HepG2 (cell line): ENCODE measurements around the gene RIPPLY2. TPM values are rescaled to one million over a fixed set of nuclear protein-coding genes. Genes with fewer than 3 reads are reported as not detected.

Experiments
- ARNT2 ChIP-seq: sonication (generic); formaldehyde crosslinking; IDR thresholded peaks from 2 replicates; pipeline ENCODE4 v1.8.0; 2022; ENCODE audit warnings: mild to moderate bottlenecking, low read depth, missing genetic modification reagents, moderate library complexity
- CAMTA2 ChIP-seq: sonication (generic); formaldehyde crosslinking; IDR thresholded peaks from 2 replicates; pipeline ENCODE4 v1.4.0; 2020; ENCODE audit warnings: mild to moderate bottlenecking, missing genetic modification reagents, borderline replicate concordance
- CHD2 ChIP-seq: IDR thresholded peaks from 2 replicates; pipeline ENCODE4 v1.6.1; 2011; ENCODE audit warnings: low read depth, low read length, improper control_type of control experiment
- GTF2F1 ChIP-seq: fragments of 150-350 bp; IDR thresholded peaks from 2 replicates; pipeline ENCODE4 v1.6.1; 2014; ENCODE audit warnings: low read length
- NR3C1 ChIP-seq: sonication (generic); formaldehyde crosslinking; IDR thresholded peaks from 2 replicates; pipeline ENCODE4 v1.4.0; 2020; ENCODE audit warnings: missing genetic modification reagents
- ONECUT2 ChIP-seq: sonication (generic); formaldehyde crosslinking; IDR thresholded peaks from 2 replicates; pipeline ENCODE4 v1.4.0; 2020; ENCODE audit warnings: missing genetic modification reagents
- RELA ChIP-seq: sonication (generic); formaldehyde crosslinking; IDR thresholded peaks from 2 replicates; pipeline ENCODE4 v1.4.0; 2020; ENCODE audit warnings: missing genetic modification reagents
- RORA ChIP-seq: sonication (generic); formaldehyde crosslinking; IDR thresholded peaks from 2 replicates; pipeline ENCODE4 v1.5.0; 2020; ENCODE audit warnings: mild to moderate bottlenecking, missing genetic modification reagents, moderate library complexity
- SCMH1 ChIP-seq: sonication (generic); formaldehyde crosslinking; IDR thresholded peaks from 2 replicates; pipeline ENCODE4 v1.9.0; 2021; ENCODE audit warnings: missing genetic modification reagents, mild to moderate bottlenecking, borderline replicate concordance
- SUZ12 ChIP-seq: fragments of 150-350 bp; IDR thresholded peaks from 2 replicates; pipeline ENCODE4 v1.6.1; 2014; ENCODE audit warnings: low read depth, low read length
- ZNF496 ChIP-seq: sonication (generic); formaldehyde crosslinking; IDR thresholded peaks from 2 replicates; pipeline ENCODE4 v1.8.1; 2023; ENCODE audit warnings: mild to moderate bottlenecking, moderate library complexity, missing genetic modification reagents; ENCODE audit not compliant: insufficient replicate concordance
- ZNF605 ChIP-seq: sonication (generic); formaldehyde crosslinking; IDR thresholded peaks from 2 replicates; pipeline ENCODE4 v1.8.0; 2022; ENCODE audit warnings: mild to moderate bottlenecking, missing genetic modification reagents
- ZNF678 ChIP-seq: sonication (generic); formaldehyde crosslinking; IDR thresholded peaks from 2 replicates; pipeline ENCODE4 v1.4.0; 2020; ENCODE audit warnings: mild to moderate bottlenecking, missing genetic modification reagents
- ZNF839 ChIP-seq: sonication (generic); formaldehyde crosslinking; IDR thresholded peaks from 2 replicates; pipeline ENCODE4 v1.4.0; 2020; ENCODE audit warnings: missing genetic modification reagents, mild to moderate bottlenecking, borderline replicate concordance
- ZSCAN9 ChIP-seq: IDR thresholded peaks from 2 replicates; pipeline ENCODE4 v1.6.1; 2016; ENCODE audit warnings: borderline replicate concordance
- polyA plus RNA-seq, 8 experiments: library from polyadenylated mRNA; depleted of rRNA in 3 of 8; stranded (reverse) in 7 of 8; unstranded in 1 of 8; fragments of >200 nt; fragmentation: Illumina TruSeq in 4 of 8; extraction: Trizol in 4 of 8; gene quantifications; 2 replicates each; pipeline versions ENCODE4 v1.2.1 to v1.2.3, GENCODE V29; 2011 to 2016; ENCODE audit warnings: low read depth in 4 of 8, missing spikeins in 1 of 8, mixed read lengths in 1 of 8; ENCODE audit not compliant: insufficient read depth in 1 of 8
- total RNA-seq, 5 experiments: library from RNA; depleted of rRNA; stranded (reverse); fragments of >200 nt; fragmentation: Illumina TruSeq; extraction: Trizol; gene quantifications; 2 replicates each; pipeline ENCODE4 v1.2.3, GENCODE V29; 2016; ENCODE audit warnings: low read depth in 1 of 5
- TF ChIP-seq, protein P1 (sequence below): sonication (generic); formaldehyde crosslinking; IDR thresholded peaks from 2 replicates; pipeline ENCODE4 v1.8.0; 2022; ENCODE audit warnings: low read depth, missing genetic modification reagents
- TF ChIP-seq, protein P2 (sequence below): sonication (generic); IDR thresholded peaks from 2 replicates; pipeline ENCODE4 v1.6.1; 2016; ENCODE audit warnings: low read depth, borderline replicate concordance
- TF ChIP-seq, protein P3 (sequence below): sonication (generic); formaldehyde crosslinking; IDR thresholded peaks from 2 replicates; pipeline ENCODE4 v1.9.0; 2022; ENCODE audit warnings: missing genetic modification reagents, mild to moderate bottlenecking, borderline replicate concordance
- TF ChIP-seq, protein P4 (sequence below): sonication (generic); formaldehyde crosslinking; IDR thresholded peaks from 2 replicates; pipeline ENCODE4 v1.4.0; 2020; ENCODE audit warnings: mild to moderate bottlenecking, missing genetic modification reagents
- TF ChIP-seq, protein P5 (sequence below): sonication (generic); formaldehyde crosslinking; conservative IDR thresholded peaks from 2 replicates; pipeline ENCODE4 v1.4.0; 2020; ENCODE audit warnings: missing genetic modification reagents

The RIPPLY2 gene
- total and polyA plus RNA-seq, 2 of the 13 experiments (the other 11 are each of a cell fraction or from before 2014, with no cell fraction given): not detected

DNA sequence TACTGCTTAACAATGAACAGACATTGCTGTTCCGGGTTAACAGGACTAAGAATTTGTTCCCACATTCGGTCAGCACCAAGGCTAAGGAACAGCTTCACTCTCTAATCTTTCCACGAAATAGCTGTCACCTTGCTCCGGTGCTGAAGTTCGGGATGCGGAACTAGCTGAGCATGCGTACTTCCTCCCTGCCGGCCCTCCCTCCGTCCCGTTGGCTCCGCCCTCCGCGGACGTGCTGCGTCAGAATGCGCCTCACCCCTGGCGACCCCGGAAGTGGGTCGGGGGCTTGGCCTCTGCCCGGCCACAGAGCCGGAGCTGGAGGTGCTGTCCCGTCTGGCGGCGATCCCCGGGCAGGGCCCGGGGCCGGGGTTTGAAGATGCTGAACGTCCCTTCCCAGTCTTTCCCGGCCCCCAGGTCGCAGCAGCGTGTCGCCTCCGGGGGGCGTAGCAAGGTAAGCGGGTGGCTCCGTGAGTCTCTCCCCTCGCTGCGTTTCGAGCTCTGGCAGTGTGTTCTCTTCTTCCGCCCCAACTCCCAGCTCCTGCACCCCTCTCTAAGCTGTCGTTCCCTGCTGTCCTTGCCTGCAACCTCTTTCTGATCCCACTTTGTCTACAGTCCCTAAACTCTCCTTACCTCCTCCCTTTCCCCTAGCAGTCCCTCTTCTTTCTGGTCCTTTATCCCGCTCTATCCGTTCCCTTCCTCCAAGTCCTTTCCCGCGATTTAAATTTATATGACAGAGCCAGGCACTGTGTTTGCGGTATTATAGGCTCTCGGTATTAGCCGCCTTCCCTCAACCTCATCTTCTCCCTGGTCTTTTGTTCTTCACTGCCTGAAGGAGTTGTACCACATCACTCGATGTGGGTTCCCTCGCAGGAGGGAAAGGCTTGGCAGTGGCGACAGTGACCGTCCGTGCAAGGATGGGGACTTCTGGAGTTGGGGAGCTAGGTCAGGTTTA lies 6.5 kb downstream of the RIPPLY2 start, which contains the start of gene CYB5R4 (continued):
- TF ChIP-seq, protein P1, sequence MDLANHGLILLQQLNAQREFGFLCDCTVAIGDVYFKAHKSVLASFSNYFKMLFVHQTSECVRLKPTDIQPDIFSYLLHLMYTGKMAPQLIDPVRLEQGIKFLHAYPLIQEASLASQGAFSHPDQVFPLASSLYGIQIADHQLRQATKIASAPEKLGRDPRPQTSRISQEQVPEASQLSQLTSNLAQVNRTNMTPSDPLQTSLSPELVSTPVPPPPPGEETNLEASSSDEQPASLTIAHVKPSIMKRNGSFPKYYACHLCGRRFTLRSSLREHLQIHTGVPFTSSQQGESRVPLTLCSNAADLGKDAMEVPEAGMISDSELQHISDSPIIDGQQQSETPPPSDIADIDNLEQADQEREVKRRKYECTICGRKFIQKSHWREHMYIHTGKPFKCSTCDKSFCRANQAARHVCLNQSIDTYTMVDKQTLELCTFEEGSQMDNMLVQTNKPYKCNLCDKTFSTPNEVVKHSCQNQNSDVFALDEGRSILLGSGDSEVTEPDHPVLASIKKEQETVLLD: peak; percentile 65; the same call in 1 of the 2 replicates
- TF ChIP-seq ZNF496 (CRISPR knock-in tag) (no peak), ZNF605 (CRISPR knock-in tag) (peak; percentile 81), RELA (peak; percentile 78; the same call in 1 of the 2 replicates), ZNF839 (peak; percentile 84), GTF2F1 (no peak), ZSCAN9 (peak; percentile 100), NR3C1 (CRISPR knock-in tag) (0 out of 2 replicates have a peak, but pooled peaks have one; percentile 61), SUZ12 (no peak), RORA (no peak), ARNT2 (CRISPR knock-in tag) (peak; percentile 85), CAMTA2 (no peak; the same call in 1 of the 2 replicates), ZNF678 (peak; percentile 64; the same call in 1 of the 2 replicates), SCMH1 (CRISPR knock-in tag) (no peak), CHD2 (no peak), ONECUT2 (CRISPR knock-in tag) (peak; percentile 73)
- TF ChIP-seq, protein P2, sequence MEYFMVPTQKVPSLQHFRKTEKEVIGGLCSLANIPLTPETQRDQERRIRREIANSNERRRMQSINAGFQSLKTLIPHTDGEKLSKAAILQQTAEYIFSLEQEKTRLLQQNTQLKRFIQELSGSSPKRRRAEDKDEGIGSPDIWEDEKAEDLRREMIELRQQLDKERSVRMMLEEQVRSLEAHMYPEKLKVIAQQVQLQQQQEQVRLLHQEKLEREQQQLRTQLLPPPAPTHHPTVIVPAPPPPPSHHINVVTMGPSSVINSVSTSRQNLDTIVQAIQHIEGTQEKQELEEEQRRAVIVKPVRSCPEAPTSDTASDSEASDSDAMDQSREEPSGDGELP: peak; percentile 20; the same call in 1 of the 2 replicates
- TF ChIP-seq, protein P3, sequence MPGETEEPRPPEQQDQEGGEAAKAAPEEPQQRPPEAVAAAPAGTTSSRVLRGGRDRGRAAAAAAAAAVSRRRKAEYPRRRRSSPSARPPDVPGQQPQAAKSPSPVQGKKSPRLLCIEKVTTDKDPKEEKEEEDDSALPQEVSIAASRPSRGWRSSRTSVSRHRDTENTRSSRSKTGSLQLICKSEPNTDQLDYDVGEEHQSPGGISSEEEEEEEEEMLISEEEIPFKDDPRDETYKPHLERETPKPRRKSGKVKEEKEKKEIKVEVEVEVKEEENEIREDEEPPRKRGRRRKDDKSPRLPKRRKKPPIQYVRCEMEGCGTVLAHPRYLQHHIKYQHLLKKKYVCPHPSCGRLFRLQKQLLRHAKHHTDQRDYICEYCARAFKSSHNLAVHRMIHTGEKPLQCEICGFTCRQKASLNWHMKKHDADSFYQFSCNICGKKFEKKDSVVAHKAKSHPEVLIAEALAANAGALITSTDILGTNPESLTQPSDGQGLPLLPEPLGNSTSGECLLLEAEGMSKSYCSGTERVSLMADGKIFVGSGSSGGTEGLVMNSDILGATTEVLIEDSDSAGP (CRISPR knock-in tag): peak; percentile 78; the same call in 1 of the 2 replicates
- TF ChIP-seq, protein P4, sequence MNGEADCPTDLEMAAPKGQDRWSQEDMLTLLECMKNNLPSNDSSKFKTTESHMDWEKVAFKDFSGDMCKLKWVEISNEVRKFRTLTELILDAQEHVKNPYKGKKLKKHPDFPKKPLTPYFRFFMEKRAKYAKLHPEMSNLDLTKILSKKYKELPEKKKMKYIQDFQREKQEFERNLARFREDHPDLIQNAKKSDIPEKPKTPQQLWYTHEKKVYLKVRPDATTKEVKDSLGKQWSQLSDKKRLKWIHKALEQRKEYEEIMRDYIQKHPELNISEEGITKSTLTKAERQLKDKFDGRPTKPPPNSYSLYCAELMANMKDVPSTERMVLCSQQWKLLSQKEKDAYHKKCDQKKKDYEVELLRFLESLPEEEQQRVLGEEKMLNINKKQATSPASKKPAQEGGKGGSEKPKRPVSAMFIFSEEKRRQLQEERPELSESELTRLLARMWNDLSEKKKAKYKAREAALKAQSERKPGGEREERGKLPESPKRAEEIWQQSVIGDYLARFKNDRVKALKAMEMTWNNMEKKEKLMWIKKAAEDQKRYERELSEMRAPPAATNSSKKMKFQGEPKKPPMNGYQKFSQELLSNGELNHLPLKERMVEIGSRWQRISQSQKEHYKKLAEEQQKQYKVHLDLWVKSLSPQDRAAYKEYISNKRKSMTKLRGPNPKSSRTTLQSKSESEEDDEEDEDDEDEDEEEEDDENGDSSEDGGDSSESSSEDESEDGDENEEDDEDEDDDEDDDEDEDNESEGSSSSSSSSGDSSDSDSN (CRISPR knock-in tag): peak; percentile 58; the same call in 1 of the 2 replicates
- TF ChIP-seq, protein P5, sequence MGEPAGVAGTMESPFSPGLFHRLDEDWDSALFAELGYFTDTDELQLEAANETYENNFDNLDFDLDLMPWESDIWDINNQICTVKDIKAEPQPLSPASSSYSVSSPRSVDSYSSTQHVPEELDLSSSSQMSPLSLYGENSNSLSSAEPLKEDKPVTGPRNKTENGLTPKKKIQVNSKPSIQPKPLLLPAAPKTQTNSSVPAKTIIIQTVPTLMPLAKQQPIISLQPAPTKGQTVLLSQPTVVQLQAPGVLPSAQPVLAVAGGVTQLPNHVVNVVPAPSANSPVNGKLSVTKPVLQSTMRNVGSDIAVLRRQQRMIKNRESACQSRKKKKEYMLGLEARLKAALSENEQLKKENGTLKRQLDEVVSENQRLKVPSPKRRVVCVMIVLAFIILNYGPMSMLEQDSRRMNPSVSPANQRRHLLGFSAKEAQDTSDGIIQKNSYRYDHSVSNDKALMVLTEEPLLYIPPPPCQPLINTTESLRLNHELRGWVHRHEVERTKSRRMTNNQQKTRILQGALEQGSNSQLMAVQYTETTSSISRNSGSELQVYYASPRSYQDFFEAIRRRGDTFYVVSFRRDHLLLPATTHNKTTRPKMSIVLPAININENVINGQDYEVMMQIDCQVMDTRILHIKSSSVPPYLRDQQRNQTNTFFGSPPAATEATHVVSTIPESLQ (CRISPR knock-in tag): peak; percentile 94; the same call in 1 of the 2 replicates
